Natural killer cell treated with Interleukin-12 subunit alpha and Interleukin-12 subunit beta and Interleukin-15 and Interleukin-18, amount 100 ng/mL, for 72 hours (primary cell): ENCODE measurements around the gene MEP1A. TPM values are rescaled to one million over a fixed set of nuclear protein-coding genes. Genes with fewer than 3 reads are reported as not detected.

Source experiments
- ATAC-seq, 2 donors: fragments of 150-1000 bp; cut with Tn5 transposase in 1 of 2; sonication (Bioruptor Pico), chemical (Tn5 transposase) in 1 of 2; 2 replicates each; pipeline ENCODE4 v1.10.0; 2021
- DNase-seq: peaks from one replicate; pipeline ENCODE4 v3.0.0; 2022; ENCODE audit warnings: low spot score
- H3K27ac Mint-ChIP-seq, 2 donors: 1 replicate in 1 of 2; 2 replicates in 1 of 2; pipeline ENCODE4 v1.8.0; 2022; ENCODE audit warnings: mixed read lengths in 2 of 2, mild to moderate bottlenecking in 1 of 2, moderate library complexity in 1 of 2
- H3K27me3 Mint-ChIP-seq, 2 donors: 1 replicate in 1 of 2; 2 replicates in 1 of 2; pipeline ENCODE4 v1.8.0; 2022; ENCODE audit warnings: mixed read lengths in 2 of 2
- H3K36me3 Mint-ChIP-seq: one replicate; pipeline ENCODE4 v1.8.0; 2022; ENCODE audit warnings: mixed read lengths
- H3K4me1 Mint-ChIP-seq, 2 donors: 1 replicate in 1 of 2; 2 replicates in 1 of 2; pipeline ENCODE4 v1.8.0; 2022; ENCODE audit warnings: low read depth in 2 of 2, mixed read lengths in 2 of 2, mild to moderate bottlenecking in 1 of 2
- H3K4me3 Mint-ChIP-seq: one replicate; pipeline ENCODE4 v1.8.0; 2022; ENCODE audit warnings: mixed read lengths
- H3K9me3 Mint-ChIP-seq: 2 replicates; pipeline ENCODE4 v1.8.0; 2022; ENCODE audit warnings: mixed read lengths
- total RNA-seq, 2 donors: library from RNA; stranded (reverse); gene quantifications; one replicate each; pipeline ENCODE4 v1.2.3, GENCODE V29; 2022

MEP1A gene
- total RNA-seq, 2 donors from 2014 or later = not detected

- H3K9me3 Mint-ChIP-seq = no peaks in the 10 kb centered on the region
- no peak overlapping the region for H3K27ac Mint-ChIP-seq
- H3K36me3 Mint-ChIP-seq = no peaks in the 10 kb centered on the region
- H3K27me3 Mint-ChIP-seq = peaks cover 0 to 4% of the 10 kb centered on the region in 2 donors
- H3K4me3 Mint-ChIP-seq = no peak overlapping the region
- ATAC-seq (no peak), DNase-seq (no peak)
- no peaks in the 10 kb centered on the region for H3K4me1 Mint-ChIP-seq
Observed at GRCh38 chr6:46867411-46867810, 74.2 kb downstream of the MEP1A start.

- ATAC-seq = no peak
- H3K27ac Mint-ChIP-seq = no peak overlapping the region
- no peak for DNase-seq
- no peaks in the 10 kb centered on the region for H3K9me3 Mint-ChIP-seq
- no peaks in the 10 kb centered on the region for H3K4me1 Mint-ChIP-seq
- peaks cover 2 to 17% of the 10 kb centered on the region in 2 donors for H3K27me3 Mint-ChIP-seq
- H3K4me3 Mint-ChIP-seq = no peak overlapping the region
- H3K36me3 Mint-ChIP-seq = no peaks in the 10 kb centered on the region
Observed at GRCh38 chr6:46876126-46876525, 82.9 kb downstream of the MEP1A start.

- DNase-seq = no peak
- H3K36me3 Mint-ChIP-seq = no peaks in the 10 kb centered on the region
- no peaks in the 10 kb centered on the region for H3K4me1 Mint-ChIP-seq
- ATAC-seq = no peak
- peaks cover 11 to 28% of the 10 kb centered on the region in 2 donors for H3K27me3 Mint-ChIP-seq
- H3K27ac Mint-ChIP-seq = no peak overlapping the region
- H3K4me3 Mint-ChIP-seq = no peak overlapping the region
- no peaks in the 10 kb centered on the region for H3K9me3 Mint-ChIP-seq
Observed at GRCh38 chr6:46879003-46879402, 85.8 kb downstream of the MEP1A start.

- H3K9me3 Mint-ChIP-seq = no peaks in the 10 kb centered on the region
- H3K27me3 Mint-ChIP-seq = peaks cover 11 to 26% of the 10 kb centered on the region in 2 donors
- ATAC-seq = no peak
- no peaks in the 10 kb centered on the region for H3K36me3 Mint-ChIP-seq
- DNase-seq = no peak
- no peak overlapping the region for H3K4me3 Mint-ChIP-seq
- no peak overlapping the region for H3K27ac Mint-ChIP-seq
- H3K4me1 Mint-ChIP-seq = no peaks in the 10 kb centered on the region
Observed at GRCh38 chr6:46882645-46883044, 89.5 kb downstream of the MEP1A start.

GRCh38 chr6:46888031-46888430 lies 94.8 kb downstream of the MEP1A start:
- H3K36me3 Mint-ChIP-seq = no peaks in the 10 kb centered on the region
- no peak overlapping the region for H3K27ac Mint-ChIP-seq
- H3K27me3 Mint-ChIP-seq = peaks cover 2 to 20% of the 10 kb centered on the region in 2 donors
- H3K4me1 Mint-ChIP-seq = no peaks in the 10 kb centered on the region
- DNase-seq (no peak), ATAC-seq (no peak)
- H3K9me3 Mint-ChIP-seq = no peaks in the 10 kb centered on the region
- H3K4me3 Mint-ChIP-seq = no peak overlapping the region

- Mint-ChIP-seq H3K27me3 (peaks cover 2 to 21% of the 10 kb centered on the region in 2 donors), H3K27ac (no peak overlapping the region), H3K9me3 (no peaks in the 10 kb centered on the region), H3K4me3 (no peak overlapping the region), H3K4me1 (no peaks in the 10 kb centered on the region), H3K36me3 (no peaks in the 10 kb centered on the region)
- DNase-seq (no peak), ATAC-seq (no peak)
Observed at GRCh38 chr6:46888578-46888977, 95.4 kb downstream of the MEP1A start.

Other genes with a start within 250 kb of the MEP1A start
- gene CYP39A1, start 140.6 kb upstream of the MEP1A start, total RNA-seq = not detected
- 1 to 10 TPM in 1 of 2 donors, not detected in 1; 1.0 TPM for gene SLC25A27, start 140.4 kb upstream of the MEP1A start, total RNA-seq
- not detected for gene TDRD6, start 105.5 kb upstream of the MEP1A start, total RNA-seq
- gene PLA2G7, start 58.0 kb upstream of the MEP1A start, total RNA-seq = not detected
- not detected for gene ANKRD66, start 46.5 kb upstream of the MEP1A start, total RNA-seq
- not detected for gene ADGRF5, start 128.5 kb downstream of the MEP1A start, total RNA-seq
- gene ADGRF1, start 248.9 kb downstream of the MEP1A start, total RNA-seq = not detected